HCEC 1CT (cell line): Measurements from ENCODE around the gene TRPC6.
"Not testable (repeated sequence)": the region's sequence is repeated elsewhere in the genome, so short reads cannot be mapped to it uniquely, and the experiment has no call there.

Source experiments
- DNase-seq: peaks from one replicate; pipeline ENCODE4 v3.0.0-alpha.2; 2017

The TRPC6 gene

GRCh38 chr11:101446238-101446637 lies 137.6 kb downstream of the TRPC6 start:
- peak; percentile 74 for DNase-seq

- DNase-seq = peak; percentile 64
Observed at GRCh38 chr11:101445761-101446160, 138.0 kb downstream of the TRPC6 start.

- DNase-seq = no peak
Observed at GRCh38 chr11:101444851-101445250, 139.0 kb downstream of the TRPC6 start.

GRCh38 chr11:101444164-101444563 lies 139.6 kb downstream of the TRPC6 start:
- no peak for DNase-seq

GRCh38 chr11:101442936-101443521 lies 140.8 kb downstream of the TRPC6 start:
- DNase-seq = no peak

GRCh38 chr11:101442171-101442570 lies 141.6 kb downstream of the TRPC6 start:
- peak; percentile 79 for DNase-seq

- DNase-seq = peak; percentile 18
Observed at GRCh38 chr11:101441747-101442146, 142.1 kb downstream of the TRPC6 start.

GRCh38 chr11:101439488-101439887 lies 144.3 kb downstream of the TRPC6 start:
- DNase-seq = no peak

- not testable (repeated sequence) for DNase-seq
Observed at GRCh38 chr11:101438708-101439107, 145.1 kb downstream of the TRPC6 start.

- no peak for DNase-seq
Observed at GRCh38 chr11:101438126-101438525, 145.7 kb downstream of the TRPC6 start.

- peak; percentile 35 for DNase-seq
Observed at GRCh38 chr11:101436511-101437142, 147.2 kb downstream of the TRPC6 start.

- DNase-seq = no peak
Observed at GRCh38 chr11:101435408-101435973, 148.3 kb downstream of the TRPC6 start.

GRCh38 chr11:101434026-101434643 lies 149.7 kb downstream of the TRPC6 start:
- DNase-seq = no peak

- no peak for DNase-seq
Observed at GRCh38 chr11:101433151-101433550, 150.7 kb downstream of the TRPC6 start.

- no peak for DNase-seq
Observed at GRCh38 chr11:101429703-101430540, 153.9 kb downstream of the TRPC6 start.

GRCh38 chr11:101428918-101429317 lies 154.9 kb downstream of the TRPC6 start:
- DNase-seq = peak; percentile 48

GRCh38 chr11:101407324-101407723 lies 176.5 kb downstream of the TRPC6 start:
- DNase-seq = peak; percentile 25
